Left colon (tissue), 2 donors: Measurements from ENCODE around the gene ACAD9. TPM values are rescaled to one million over a fixed set of nuclear protein-coding genes. Genes with fewer than 3 reads are reported as not detected.

Source experiments
- ATAC-seq: fragments of 200-7000 bp; cut with Tn5 transposase; one replicate; pipeline ENCODE4 v1.9.1; 2020; ENCODE audit warnings: mild to moderate bottlenecking, moderate library complexity
- DNase-seq, 2 donors: peaks; one replicate each; pipeline ENCODE4 v3.0.0-alpha.2; 2020
- intact Hi-C, 2 donors: fragments of 100-400 bp; cut with DNase I in 1 of 2; cut with micrococcal nuclease in 1 of 2; formaldehyde crosslinking; loops; one replicate each; pipeline versions ENCODE4 v1.11.2 to v1.14.0; 2022; cut with DNase I, micrococcal nuclease
- total RNA-seq, 2 donors: library from RNA; stranded (reverse); fragmentation: NEBNext Ultra II Directional; extraction: Animal tissue kit (Norgen Biotek cat#: 25700); gene quantifications; one replicate each; pipeline ENCODE4 v1.2.1, GENCODE V29; 2021
- donor health status: DM: no; HTN: no; CAD: no.
- donor health status: DM: yes; HTN: yes; CAD: no.

Gene ACAD9
- total RNA-seq, 2 donors from 2014 or later = 33.0 to 44.8 TPM

DNA sequence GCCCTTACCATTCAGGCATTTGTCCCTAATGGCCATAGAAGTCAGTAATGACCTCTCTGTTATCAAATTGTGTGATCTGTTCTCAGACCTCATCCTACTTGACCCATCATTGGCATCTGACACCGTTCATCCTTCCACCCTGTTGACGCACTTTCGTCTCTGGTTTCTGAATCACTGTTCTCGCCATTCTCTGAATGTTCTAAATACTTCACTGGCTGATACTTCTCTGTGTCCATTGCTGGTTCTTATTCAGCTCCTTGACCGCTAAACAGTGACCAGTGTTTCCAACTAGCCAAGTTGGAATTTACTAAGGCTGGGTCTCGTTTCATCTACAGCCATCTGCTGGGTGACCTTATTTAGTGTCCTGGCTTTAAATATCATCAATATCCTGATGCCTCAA lies 2.2 kb downstream of the ACAD9 start:
- intact Hi-C loops = no loop called here
- ATAC-seq = no peak
- no peak for DNase-seq

DNA sequence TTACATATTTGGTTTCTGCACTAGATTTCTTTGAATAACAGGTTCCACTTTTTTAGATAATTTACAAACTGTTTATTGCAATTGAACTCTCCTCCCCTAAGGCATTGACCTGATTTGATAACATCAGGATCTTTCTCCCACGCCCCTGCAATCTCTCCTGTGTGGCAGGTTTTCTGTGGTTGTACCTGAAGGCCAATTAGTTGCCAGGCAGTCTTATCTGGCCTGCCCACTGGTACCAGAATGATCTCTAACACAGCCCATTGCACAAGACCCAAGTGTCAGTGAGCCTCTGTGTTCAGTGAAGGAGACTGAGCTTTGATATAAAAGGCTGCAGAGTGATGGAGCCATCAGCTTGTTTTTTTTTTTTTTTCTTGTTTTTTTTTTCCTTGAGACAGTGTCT lies 3.3 kb downstream of the ACAD9 start:
- intact Hi-C loops = no loop called here
- no peak for DNase-seq
- ATAC-seq = no peak

DNA sequence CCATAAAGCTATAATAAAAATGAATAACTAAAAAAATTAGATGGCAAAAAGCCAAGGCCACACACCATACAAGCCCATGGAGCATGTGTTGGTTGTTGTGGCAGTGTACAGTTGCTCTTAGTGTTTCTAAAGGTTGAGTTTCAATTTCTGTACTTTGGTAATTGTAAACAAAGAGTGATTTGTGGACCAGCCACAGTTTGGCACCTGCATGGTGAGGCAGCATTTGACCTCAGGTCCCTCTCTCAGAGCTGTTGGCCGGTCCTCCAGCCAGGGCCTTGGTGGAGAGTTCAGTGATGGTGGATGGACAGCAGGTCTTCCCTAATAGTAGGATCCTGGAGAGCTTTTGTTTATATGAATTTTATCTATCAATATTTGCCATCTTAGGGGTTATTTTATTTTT lies 5.6 kb downstream of the ACAD9 start:
- DNase-seq (no peak), ATAC-seq (no peak)
- intact Hi-C loops = no loop called here

DNA sequence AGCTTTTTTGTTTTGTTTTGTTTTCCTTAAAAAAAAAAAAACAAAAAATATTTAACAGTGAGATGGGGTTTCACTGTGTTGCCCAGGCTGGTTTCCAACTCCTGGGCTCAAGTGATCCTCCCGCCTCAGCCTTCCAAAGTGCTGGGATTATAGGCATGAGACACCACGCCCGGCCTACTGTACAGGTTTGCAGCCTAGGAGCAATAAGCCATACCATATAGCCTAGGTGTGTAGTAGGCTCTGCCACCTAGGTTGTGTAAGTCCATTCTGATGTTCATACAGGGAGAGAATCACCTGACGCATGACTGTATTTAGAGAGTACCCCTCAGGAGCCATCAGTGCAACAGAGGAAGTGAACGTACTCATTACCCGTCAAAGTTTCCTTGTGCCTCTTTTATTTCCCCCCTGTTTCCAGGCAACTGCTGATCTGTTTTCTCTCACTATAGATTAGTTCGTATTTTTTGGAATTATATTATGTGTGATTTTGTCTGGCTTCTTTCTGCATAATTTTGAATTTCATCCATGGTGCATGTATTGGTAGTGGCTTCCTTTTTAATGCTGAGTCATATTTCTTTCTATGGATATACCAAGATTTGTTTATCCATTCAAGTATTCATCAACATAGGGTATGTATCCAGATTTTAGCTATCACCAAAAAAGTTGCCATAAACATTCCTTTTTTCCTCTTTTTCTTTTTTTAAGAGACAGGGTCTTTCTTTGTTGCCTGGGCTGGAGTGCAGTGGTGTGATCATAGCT lies 9.9 kb downstream of the ACAD9 start:
- no peak for DNase-seq
- ATAC-seq = peak; percentile 50
- intact Hi-C loops = no loop called here

DNA sequence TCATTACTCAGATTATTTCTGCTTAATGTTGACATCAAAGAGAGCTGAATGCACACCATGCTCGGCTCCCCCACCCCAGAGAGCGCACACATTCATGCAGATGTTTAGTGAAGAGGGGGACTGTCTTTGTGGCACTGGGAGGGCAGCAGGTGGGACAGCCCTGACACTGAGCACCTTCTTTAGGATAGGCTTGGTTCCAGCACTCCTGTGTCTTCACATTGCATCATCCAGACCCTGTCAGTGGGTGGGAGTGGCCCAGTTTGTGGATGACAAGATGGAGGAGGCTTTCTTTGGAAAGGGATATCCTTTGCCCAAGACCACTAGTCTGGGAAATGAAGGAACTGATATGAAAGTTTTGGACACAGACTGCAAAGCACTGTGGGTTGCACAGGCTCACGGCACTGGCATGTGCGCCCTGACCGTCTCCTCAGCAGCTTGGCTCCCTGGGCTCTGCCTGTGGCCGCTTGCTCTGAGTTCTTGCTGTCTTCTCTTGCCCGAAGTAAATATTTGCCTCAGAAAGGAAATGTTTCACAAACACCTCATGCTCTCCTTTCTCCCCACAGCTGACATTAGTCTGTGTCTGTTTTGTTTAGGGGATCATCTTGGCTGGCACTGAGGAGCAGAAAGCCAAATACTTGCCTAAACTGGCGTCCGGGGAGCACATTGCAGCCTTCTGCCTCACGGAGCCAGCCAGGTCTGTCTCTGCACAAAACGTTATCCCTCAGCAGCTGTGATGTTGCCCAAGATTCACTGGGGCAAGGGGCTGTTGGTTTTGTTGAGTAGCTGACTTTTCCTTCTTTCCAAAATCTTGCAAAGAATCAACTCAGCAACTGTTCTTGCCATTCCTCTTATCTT lies 16.6 kb downstream of the ACAD9 start:
- ATAC-seq (no peak), DNase-seq (no peak)
- intact Hi-C loops = no loop called here

DNA sequence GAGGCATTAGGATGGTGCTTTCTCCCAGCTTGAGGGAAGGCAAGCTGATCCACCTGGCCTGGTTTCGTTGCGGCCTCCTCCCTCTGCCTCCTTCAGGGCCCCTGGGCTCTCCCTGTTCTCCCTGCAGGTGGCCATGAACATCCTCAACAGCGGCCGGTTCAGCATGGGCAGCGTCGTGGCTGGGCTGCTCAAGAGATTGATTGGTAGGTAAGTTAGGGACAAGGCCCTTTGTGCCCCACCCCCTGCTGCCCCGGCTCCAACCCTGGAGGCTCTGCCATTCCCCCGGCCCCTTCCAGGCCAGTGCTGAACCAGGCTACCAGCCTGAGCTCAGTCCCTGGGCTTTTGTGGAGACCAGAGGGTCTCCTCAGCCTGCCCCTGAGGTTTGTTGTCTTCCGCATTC lies 23.0 kb downstream of the ACAD9 start:
- ATAC-seq (no peak), DNase-seq (no peak)
- intact Hi-C loops = no loop called here

DNA sequence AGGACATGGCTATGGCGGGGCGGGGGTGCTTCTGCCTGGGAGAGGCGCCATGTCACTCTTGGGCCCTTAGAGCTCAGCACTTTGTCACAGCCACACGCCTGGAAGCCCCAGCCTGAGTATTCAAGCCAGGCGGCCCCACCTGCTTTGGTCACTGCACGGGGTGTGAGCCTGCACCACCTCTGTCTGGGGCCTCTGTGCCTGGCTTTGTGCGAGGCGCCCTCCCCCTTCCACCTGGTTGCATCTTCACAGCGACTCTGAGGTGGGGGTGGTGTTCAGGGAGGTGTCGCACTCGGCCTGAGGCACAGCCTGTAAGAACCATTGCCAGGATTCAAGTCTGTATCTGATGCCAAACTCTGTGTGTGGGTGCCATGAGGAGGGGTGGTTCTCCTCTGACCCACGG lies 24.1 kb downstream of the ACAD9 start:
- ATAC-seq = no peak
- DNase-seq = no peak
- intact Hi-C loops = no loop called here

DNA sequence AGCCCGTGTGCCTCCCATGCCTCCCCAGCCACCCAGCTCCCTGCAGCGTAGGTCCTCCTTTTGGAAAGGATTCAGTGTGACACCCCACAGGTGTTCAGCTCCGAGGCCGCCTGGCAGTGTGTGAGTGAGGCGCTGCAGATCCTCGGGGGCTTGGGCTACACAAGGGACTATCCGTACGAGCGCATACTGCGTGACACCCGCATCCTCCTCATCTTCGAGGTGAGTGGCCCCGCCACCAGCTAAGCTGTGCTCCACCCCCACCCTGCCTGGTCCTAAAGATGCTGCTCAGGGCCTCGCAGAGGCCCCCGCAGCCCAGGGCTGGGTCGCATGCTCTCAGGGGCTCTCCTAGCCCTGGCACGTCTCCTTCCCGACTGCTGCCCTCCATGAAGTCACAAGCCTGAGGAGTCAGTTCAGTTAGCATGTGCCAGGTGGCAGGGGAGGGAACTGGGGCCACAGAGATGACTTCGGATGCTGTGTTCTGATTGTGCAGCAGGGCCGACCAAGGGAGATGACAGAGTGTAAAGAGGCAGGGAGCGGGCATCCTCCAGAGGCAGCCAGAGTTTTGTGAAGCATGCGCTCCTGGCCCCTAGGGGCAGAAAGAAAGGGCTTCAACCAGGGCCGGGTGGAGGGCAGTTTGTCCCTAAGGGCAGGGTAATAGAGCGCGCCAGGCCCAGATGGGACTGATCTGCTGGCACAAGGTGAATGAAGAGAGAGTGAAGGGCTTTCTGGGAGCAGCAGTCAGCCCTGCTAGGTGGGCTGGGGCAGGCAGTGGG lies 26.8 kb downstream of the ACAD9 start:
- DNase-seq = no peak
- no peak for ATAC-seq
- intact Hi-C loops = no loop called here

DNA sequence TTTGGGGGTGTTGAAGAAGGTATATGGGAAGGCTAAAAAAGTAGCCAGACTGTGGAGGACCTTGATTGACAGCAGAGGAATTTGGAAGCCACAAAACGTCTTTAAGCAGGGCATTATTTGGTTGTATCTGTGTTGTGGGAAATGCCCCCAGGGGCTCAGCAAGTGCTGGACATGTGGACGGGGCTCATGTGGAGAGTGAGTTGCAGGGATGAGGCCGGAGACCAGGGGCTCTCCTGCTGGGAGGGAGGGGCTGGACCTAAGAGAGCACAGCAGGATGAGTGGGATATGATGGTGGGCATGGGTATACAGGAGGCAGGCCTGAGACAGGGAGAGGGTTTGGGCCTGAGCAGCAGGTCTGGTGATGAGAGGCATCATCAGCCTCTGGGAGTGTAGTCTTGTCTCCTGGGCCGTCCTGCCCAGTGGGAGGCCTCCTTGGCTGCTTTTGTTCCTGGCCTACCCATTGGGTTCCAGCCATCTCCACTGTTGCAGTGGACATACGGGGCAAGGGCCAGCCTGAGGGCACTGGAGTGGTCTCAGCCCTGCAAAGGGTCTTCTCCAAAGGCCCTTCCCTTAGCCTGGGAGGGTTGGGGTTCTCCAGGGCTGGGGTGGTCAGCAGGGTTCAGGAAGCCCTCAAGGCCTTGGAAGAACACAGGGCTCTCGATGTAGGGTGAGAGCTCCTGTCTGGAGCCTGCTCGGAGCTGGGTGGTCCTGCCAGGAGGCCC lies 27.5 kb downstream of the ACAD9 start:
- DNase-seq (no peak), ATAC-seq (no peak)
- intact Hi-C loops = no loop called here

DNA sequence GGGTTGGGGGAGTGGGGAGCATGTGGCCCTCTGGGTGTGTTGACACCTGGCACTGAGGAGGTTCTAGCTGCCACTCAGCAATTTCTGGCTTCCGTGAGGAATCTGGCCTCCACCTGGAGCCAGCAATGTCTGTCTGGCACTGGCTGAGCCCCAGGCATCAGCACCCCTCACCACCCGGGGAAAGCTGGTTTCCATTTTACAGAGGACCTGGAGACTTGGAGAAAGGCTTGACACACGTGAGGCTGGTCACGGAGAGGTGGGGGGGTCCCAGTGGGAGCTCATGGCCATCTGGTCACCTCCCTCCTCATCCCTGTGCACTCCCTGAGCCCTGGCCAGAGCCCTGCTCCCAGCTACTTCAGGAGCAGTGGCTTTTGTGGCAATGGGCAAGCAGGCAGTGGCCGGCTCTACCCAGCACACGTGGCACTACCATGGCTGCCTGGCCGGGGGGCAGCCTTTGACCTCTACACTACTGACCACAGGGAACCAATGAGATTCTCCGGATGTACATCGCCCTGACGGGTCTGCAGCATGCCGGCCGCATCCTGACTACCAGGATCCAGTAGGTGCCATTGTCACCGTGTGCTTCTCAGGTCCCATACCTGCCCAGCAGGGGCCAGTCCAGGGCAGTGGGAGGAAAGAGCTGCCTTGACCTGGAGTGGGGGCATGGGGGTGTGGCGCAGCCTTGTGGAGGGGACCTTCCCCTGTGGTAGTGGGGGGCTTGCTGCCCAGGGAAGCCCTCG lies 28.5 kb downstream of the ACAD9 start:
- ATAC-seq = no peak
- intact Hi-C loops = no loop called here

DNA sequence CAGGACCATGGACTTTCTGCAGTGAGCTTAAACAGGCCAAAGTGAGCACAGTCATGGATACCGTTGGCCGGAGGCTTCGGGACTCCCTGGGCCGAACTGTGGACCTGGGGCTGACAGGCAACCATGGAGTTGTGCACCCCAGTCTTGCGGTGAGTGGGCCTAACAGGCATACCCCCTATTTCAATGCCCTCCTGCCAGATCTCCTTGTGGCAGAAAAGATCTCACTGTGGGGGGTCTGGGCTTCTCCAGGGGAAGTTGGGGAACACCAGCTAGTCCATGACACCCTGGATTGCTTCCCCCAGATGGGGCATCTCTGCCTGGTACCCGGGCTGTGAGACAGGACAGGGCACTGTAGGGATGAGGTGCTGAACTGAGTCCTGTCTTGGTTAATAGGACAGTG lies 29.5 kb downstream of the ACAD9 start:
- ATAC-seq = no peak
- intact Hi-C loops = no loop called here
- DNase-seq = no peak

More for the DNA sequence above, 28.5 kb downstream of the ACAD9 start:
- no peak for DNase-seq

DNA sequence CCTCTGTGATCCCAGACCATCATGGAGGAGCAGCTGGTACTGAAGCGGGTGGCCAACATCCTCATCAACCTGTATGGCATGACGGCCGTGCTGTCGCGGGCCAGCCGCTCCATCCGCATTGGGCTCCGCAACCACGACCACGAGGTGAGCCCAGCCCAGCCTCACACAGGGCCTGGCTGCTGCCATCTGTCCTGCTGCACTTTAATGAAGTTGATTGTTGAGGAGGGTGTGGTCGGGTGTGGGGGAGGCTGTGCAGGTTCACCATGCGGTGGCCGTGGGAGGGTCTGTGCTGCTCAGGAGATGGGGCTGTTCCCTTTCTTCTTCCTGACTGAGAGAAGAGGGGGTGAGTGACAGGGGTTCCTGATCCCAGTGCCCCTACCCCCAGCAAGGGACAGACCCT lies 30.6 kb downstream of the ACAD9 start:
- intact Hi-C loops = no loop called here
- DNase-seq (no peak), ATAC-seq (peak; percentile 46)

DNA sequence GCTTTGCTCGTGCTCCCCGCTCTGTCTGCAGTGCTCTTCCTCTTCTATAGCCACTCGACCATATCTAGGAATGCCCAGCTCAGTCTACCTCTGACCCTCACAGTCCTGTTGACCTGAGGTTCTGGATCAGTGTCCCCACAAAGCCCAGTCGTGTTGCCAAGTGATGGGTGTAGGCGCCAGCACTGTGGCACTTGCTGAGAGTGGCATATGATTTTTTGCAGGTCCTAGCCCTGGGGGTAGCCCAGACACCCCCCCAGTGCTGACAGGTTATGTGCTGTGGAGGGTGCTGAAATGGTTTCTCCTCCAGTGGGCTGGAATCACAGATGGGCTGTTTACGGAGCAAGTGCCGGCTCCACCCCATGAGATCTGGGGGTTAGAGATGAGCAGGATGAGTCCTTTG lies 32.5 kb downstream of the ACAD9 start:
- intact Hi-C loops = no loop called here
- ATAC-seq (no peak), DNase-seq (no peak)

DNA sequence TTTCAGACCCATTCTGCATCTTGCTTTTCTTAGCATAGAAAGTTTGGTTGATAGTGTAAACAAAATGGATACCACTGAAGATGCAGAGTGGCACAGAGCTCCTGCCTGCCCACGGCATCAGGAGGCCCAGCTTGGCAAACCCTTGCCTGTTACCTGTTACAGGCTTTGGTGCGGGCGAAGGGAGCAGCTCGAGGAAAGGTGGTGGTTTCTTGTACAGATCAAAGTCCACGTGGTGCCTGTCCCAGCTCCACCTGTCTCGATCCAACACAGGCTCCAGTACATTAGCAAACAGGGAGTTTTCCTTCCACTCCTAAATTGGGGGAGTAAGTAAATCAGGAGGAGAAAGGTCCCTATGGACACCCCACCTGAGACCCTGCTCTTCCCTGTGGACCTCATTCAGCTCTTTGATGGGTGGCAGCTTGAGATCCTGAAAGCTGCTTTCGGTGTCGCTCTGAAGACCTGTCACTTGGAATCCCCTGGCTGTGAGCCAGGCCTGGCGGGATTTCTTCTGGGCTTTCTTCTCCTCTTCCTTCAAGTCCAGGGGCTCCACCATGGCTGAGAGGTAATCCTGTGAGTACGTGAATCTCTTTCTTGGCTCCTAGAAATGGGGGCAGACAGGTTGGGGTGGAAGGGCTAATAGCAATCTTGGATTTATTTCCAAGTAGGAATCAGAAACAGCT lies 35.7 kb downstream of the ACAD9 start:
- DNase-seq (no peak), ATAC-seq (no peak)
- intact Hi-C loops = no loop called here

DNA sequence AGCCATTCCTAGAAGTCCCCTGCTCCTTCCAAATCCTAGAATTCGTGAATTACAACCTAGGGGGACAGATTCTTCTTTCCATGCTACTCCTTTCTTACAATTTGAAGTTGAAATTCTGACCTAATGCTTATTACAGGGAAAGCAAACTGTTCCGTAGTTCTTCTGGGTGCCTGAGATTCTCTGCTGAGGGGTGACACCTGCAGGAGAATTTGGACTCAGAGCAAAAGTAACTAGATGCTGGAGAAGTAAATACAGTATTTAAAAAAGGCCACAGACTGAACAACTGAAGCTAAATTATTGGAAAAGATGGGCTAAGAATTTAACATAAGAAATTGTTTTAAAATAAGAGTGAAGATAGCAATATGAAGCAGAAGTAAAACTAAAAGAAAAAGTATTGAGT lies 37.9 kb downstream of the ACAD9 start:
- intact Hi-C loops = no loop called here
- ATAC-seq = no peak
- no peak for DNase-seq

DNA sequence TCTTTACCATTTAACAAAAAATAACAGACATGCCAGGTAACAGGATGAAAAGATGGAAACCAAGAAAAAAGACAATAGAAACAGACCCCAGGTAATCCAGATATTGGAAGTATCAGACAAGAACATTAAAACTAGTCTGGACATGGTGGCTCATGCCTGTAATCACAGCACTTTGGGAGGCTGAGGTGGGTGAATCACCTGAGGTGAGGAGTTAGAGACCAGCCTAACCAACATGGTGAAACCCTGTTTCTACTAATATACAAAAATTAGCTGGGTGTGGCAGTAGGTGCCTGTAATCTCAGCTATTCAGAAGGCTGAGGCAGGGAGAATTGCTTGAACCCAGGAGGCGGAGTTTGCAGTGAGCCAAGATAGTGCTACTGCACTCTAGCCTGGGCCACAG lies 40.6 kb downstream of the ACAD9 start:
- intact Hi-C loops = no loop called here
- DNase-seq (no peak), ATAC-seq (no peak)

DNA sequence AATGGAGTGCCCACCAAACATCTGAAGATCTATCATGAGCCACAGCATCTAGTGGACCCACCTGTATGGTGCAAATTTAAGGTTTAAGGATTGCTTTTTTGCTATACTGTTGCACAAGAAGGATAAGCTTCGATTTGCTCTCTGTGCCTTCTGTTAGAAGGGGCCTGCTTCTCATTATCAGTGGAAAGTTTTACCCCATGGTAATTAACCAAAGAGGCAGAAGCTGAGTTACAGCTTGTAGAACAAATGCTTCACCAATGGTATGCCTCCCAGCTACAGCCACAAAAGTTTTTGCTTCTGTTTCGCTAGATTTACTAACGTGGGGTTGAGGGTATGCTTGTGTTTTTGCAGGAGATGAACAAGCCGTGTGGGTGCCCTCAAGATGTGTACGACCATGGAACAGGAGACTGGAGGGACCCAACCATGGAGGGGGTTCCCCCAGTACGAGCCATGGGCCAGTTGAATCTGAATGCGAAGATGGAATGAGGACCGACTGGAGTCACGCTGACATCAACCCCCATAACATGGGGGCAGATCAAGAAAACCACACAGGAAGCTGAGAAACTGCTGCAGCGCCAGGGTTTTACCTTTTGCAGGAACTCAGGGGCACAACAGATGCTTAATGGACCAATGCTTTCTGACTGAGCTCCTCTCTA lies 43.5 kb downstream of the ACAD9 start:
- ATAC-seq (no peak), DNase-seq (no peak)
- intact Hi-C loops = no loop called here
